Keratinocyte (primary cell): ENCODE data around the gene PRR36.

Experiments used
- CTCF ChIP-seq, 3 experiments: IDR thresholded peaks in 1 of 3; conservative IDR thresholded peaks in 1 of 3; optimal IDR thresholded peaks in 1 of 3; 2 replicates in 2 of 3; 3 replicates in 1 of 3; pipeline versions ENCODE3 to v1.5.1; 2011; ENCODE audit warnings: low read length in 3 of 3, mild to moderate bottlenecking in 3 of 3, moderate library complexity in 2 of 3, control low read depth in 1 of 3, inconsistent platforms in 1 of 3; ENCODE audit not compliant: insufficient read depth in 2 of 3; ENCODE audit errors: extremely low read depth in 1 of 3
- EZH2 ChIP-seq: IDR thresholded peaks from one replicate; pipeline ENCODE4 v1.6.1; 2012; ENCODE audit warnings: inconsistent platforms, mild to moderate bottlenecking, low read length, moderate library complexity

- no peak for TF ChIP-seq CTCF (optimal IDR thresholded peaks at IDR 0.05 in 1 of 3, IDR thresholded peaks at IDR 0.05 in 1 of 3, conservative IDR thresholded peaks at IDR 0.05 in 1 of 3; ENCODE audit: extremely low read depth in 1 of 3, insufficient read depth in 2 of 3, low read length in 3 of 3)
- no peak for TF ChIP-seq EZH2
Measured at GRCh38 chr19:7830272-7830771, 43.9 kb downstream of the PRR36 start.
